Thoracic aorta (tissue), 2 donors: ENCODE data around the gene HAUS7. TPM values are rescaled to one million over a fixed set of nuclear protein-coding genes. Genes with fewer than 3 reads are reported as not detected.

Experiments used
- ATAC-seq: fragments of 150-250 bp; one replicate; pipeline ENCODE4 v1.8.0; 2017; ENCODE audit warnings: low read depth; ENCODE audit not compliant: insufficient number of reproducible peaks, low FRiP score
- DNase-seq: peaks from one replicate; pipeline ENCODE4 v3.0.0-alpha.2; 2020; ENCODE audit warnings: low spot score
- H3K27ac ChIP-seq, 2 donors: fragments of 200-600 bp; sonication (generic); 1 replicate in 1 of 2; 2 replicates in 1 of 2; pipeline ENCODE4 v1.5.1; 2016; ENCODE audit warnings: mild to moderate bottlenecking in 2 of 2, moderate library complexity in 2 of 2
- H3K27me3 ChIP-seq: fragments of 200-600 bp; sonication (generic); replicated peaks from 2 replicates; pipeline ENCODE4 v1.6.0; 2016; ENCODE audit warnings: mild to moderate bottlenecking; ENCODE audit not compliant: insufficient read depth
- H3K36me3 ChIP-seq: fragments of 200-600 bp; sonication (generic); one replicate; pipeline ENCODE4 v1.5.1; 2016
- H3K4me1 ChIP-seq, 2 donors: fragments of 200-600 bp; sonication (generic); 1 replicate in 1 of 2; 2 replicates in 1 of 2; pipeline versions ENCODE4 v1.5.1 to v1.6.0; 2016; ENCODE audit warnings: low read depth in 2 of 2, mild to moderate bottlenecking in 1 of 2; ENCODE audit not compliant: control insufficient read depth in 1 of 2
- H3K4me3 ChIP-seq: fragments of 200-600 bp; sonication (generic); 2 replicates; pipeline ENCODE4 v1.5.1; 2016; ENCODE audit warnings: mild to moderate bottlenecking
- H3K9me3 ChIP-seq: fragments of 200-600 bp; sonication (generic); 2 replicates; pipeline ENCODE4 v1.5.1; 2016
- CTCF ChIP-seq: fragments of 200-600 bp; sonication (generic); IDR thresholded peaks from one replicate; pipeline ENCODE4 v1.5.1; 2019; ENCODE audit warnings: antibody characterized with exemption
- total RNA-seq, 2 donors: library from RNA; depleted of rRNA; stranded (reverse); fragments of >200 nt; gene quantifications; one replicate each; pipeline versions ENCODE4 v1.1.0 to v1.2.3, GENCODE V29; 2016

Gene HAUS7
- total RNA-seq, 2 donors from 2014 or later = 111 TPM

DNA sequence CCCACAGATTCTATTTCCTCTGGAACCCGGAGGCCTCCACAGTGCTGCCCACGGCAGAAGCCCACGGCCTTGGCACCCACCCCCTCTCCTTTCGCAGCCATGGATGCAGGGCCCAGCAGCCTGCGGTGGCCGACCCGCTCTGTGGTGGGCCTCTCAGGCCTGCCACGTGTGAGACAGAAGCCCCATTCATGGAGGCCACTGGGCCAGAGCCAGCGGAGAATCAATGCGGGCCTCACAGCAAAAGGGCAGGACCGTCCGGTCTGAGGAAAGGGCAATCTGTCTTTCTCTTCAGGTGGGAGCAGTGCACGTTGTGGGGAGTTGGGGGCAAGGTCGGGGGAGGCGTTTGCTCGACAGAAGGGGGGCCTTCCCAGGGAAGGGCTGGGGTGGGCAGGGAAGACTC is 8.4 kb upstream of the HAUS7 start:
- Histone ChIP-seq H3K4me1 (peaks cover 15 to 57% of the 10 kb centered on the region in 2 donors), H3K4me3 (no peak overlapping the region), H3K27me3 (no peaks in the 10 kb centered on the region), H3K9me3 (no peaks in the 10 kb centered on the region), H3K36me3 (no peaks in the 10 kb centered on the region), H3K27ac (peak overlapping the region; percentile 87 to 92)
- ATAC-seq (no peak), DNase-seq (no peak)
- no peak for TF ChIP-seq CTCF

DNA sequence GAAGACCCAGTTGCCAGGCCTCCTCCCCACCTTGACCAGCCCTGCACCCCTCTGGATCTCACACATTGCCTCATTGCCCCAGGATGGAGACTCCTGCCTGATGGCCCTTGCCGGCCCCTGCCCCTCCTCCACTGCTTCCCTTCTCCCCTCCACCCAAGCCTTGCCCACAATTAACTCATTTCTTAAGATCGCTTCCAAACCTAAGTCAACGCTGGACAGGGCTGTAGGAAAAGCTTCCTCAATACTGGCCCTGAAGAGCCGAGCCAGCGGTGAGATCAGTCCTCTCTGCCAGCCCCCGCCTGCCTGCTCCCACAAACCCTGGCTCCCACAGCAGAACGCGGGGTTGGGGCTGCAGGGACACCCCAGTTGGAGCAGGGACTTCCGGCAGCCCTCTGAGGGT is 7.5 kb upstream of the HAUS7 start:
- H3K36me3 ChIP-seq = no peaks in the 10 kb centered on the region
- H3K27me3 ChIP-seq = no peaks in the 10 kb centered on the region
- TF ChIP-seq CTCF = no peak
- H3K4me1 ChIP-seq = peaks cover 15 to 59% of the 10 kb centered on the region in 2 donors
- DNase-seq (no peak), ATAC-seq (no peak)
- H3K27ac ChIP-seq = peak overlapping the region; percentile 87 to 92
- H3K9me3 ChIP-seq = no peaks in the 10 kb centered on the region
- peak overlapping the region; percentile 36 for H3K4me3 ChIP-seq

- DNase-seq (no peak), ATAC-seq (no peak)
- Histone ChIP-seq H3K27me3 (no peaks in the 10 kb centered on the region), H3K4me3 (peak overlapping the region; percentile 36), H3K4me1 (peaks cover 15 to 61% of the 10 kb centered on the region in 2 donors), H3K9me3 (no peaks in the 10 kb centered on the region), H3K27ac (peak overlapping the region; percentile 87 to 92), H3K36me3 (no peaks in the 10 kb centered on the region)
- no peak for TF ChIP-seq CTCF
Observed at GRCh38 chrX:153477364-153477857, 7.0 kb upstream of the HAUS7 start.

DNA sequence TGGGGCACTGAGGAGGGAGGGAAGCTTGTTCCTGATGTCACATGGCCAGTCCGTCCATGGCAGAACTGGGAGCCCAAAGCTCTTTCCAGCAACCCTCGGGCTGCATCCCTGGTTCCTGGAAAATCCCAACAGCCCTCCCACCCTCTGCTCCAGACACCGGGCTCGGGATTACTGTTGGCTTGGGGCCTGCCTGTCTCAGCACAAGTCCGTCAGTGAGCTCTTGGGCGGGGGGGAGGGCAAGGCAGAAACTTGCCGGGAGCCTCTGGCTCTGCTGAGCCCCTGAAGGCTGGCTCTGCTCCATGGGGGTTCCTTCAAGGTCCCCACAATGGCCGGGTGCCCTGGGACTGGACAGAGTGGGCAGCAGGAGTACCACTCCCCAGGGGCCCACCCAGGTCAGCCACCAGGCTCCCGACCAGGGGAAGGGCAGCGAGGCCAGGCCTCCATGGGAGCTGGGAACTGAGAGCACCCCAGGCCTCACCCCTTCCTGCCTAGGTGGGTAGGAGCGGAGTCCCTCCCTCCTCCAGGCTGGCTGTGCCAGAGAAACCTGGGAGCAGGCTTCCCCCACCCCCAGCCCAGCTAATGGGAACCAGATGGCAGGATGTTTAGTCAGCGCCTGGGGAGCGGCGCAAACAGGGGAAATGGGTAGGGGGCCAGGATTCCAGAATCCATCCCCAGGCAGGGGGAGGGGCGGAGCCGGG is 6.4 kb upstream of the HAUS7 start:
- peaks cover 15 to 59% of the 10 kb centered on the region in 2 donors for H3K4me1 ChIP-seq
- ATAC-seq = no peak
- peak; percentile 49 for DNase-seq
- peak overlapping the region; percentile 36 for H3K4me3 ChIP-seq
- H3K27me3 ChIP-seq = no peaks in the 10 kb centered on the region
- TF ChIP-seq CTCF = no peak
- peak overlapping the region; percentile 87 to 92 for H3K27ac ChIP-seq
- no peaks in the 10 kb centered on the region for H3K9me3 ChIP-seq
- H3K36me3 ChIP-seq = no peaks in the 10 kb centered on the region

DNA sequence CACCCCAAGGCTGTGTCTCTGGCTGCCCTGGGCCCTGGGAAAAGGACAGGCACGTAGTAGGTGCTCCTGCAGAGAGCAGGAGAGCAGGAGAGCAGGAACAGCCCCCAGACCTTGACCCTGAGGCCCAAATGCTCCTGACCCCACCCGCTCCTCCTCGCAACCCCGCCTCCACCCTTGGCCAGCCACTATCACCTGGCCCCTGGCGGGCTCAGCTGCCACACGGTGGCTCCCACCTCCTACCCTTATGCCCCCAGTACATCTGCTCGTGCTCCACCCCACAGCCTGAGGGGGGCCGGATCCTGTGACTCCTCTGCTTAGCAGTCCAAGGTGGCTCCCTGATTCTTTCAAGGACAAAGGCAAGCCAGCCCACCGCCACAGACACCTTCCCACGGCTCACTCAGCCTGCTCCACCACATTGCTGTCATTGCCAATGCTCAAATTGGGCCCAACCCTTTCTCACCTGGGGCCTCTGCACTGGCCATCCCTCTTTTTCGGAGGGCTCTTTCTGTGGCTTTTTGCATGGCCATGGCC is 5.4 kb upstream of the HAUS7 start:
- peaks cover 15 to 68% of the 10 kb centered on the region in 2 donors for H3K4me1 ChIP-seq
- TF ChIP-seq CTCF = no peak
- no peak overlapping the region for H3K4me3 ChIP-seq
- H3K36me3 ChIP-seq = no peaks in the 10 kb centered on the region
- peak overlapping the region; percentile 87 to 92 for H3K27ac ChIP-seq
- ATAC-seq (no peak), DNase-seq (no peak)
- H3K9me3 ChIP-seq = no peaks in the 10 kb centered on the region
- H3K27me3 ChIP-seq = no peaks in the 10 kb centered on the region
